GM13977 (cell line): Measurements from ENCODE around the gene TMEM45B.
"Not testable (repeated sequence)": the region's sequence is repeated elsewhere in the genome, so short reads cannot be mapped to it uniquely, and the experiment has no call there.

Source experiments
- DNase-seq: peaks from one replicate; pipeline ENCODE4 v3.0.0; 2012; ENCODE audit warnings: low spot score
- in situ Hi-C: fragments of 300-500 bp; cut with MboI; formaldehyde crosslinking; loops from one replicate; pipeline ENCODE4 v1.12.0; 2022; ENCODE audit warnings: low sequenced_read_pairs, low pct_unique_long_range_greater_than_20kb, mixed read lengths, inconsistent platforms; ENCODE audit not compliant: unreplicated experiment
- TF ChIP-seq, protein P1 (sequence below): IDR thresholded peaks from 2 replicates; pipeline ENCODE4 v1.5.1; 2012; ENCODE audit warnings: mild to moderate bottlenecking, control low read depth; ENCODE audit not compliant: insufficient read depth; ENCODE audit errors: extremely low read depth, missing control alignments

TMEM45B gene

DNA sequence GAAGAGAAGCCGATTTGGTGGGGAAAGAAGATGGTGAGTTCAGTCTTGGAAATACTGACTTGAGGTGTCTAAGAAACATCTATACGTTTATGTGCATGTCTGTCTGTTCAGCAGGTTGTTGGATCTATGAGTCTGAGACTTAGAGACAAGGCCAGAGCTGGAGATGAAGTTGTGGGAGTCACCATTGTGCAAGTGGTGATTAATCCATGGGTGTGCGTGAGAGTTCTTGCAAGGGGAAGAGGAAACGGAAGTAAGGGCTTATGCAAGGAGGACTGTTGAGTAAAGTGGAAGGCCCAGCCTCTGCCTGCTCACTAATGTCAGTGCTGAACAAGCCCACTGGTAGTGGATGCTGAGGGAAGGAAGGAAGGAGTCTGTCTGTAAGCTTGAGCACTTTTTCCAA lies 9.7 kb downstream of the TMEM45B start:
- in situ Hi-C loops, result no loop called here
- TF ChIP-seq, protein P1, sequence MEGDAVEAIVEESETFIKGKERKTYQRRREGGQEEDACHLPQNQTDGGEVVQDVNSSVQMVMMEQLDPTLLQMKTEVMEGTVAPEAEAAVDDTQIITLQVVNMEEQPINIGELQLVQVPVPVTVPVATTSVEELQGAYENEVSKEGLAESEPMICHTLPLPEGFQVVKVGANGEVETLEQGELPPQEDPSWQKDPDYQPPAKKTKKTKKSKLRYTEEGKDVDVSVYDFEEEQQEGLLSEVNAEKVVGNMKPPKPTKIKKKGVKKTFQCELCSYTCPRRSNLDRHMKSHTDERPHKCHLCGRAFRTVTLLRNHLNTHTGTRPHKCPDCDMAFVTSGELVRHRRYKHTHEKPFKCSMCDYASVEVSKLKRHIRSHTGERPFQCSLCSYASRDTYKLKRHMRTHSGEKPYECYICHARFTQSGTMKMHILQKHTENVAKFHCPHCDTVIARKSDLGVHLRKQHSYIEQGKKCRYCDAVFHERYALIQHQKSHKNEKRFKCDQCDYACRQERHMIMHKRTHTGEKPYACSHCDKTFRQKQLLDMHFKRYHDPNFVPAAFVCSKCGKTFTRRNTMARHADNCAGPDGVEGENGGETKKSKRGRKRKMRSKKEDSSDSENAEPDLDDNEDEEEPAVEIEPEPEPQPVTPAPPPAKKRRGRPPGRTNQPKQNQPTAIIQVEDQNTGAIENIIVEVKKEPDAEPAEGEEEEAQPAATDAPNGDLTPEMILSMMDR, result no peak
- DNase-seq, result no peak

DNA sequence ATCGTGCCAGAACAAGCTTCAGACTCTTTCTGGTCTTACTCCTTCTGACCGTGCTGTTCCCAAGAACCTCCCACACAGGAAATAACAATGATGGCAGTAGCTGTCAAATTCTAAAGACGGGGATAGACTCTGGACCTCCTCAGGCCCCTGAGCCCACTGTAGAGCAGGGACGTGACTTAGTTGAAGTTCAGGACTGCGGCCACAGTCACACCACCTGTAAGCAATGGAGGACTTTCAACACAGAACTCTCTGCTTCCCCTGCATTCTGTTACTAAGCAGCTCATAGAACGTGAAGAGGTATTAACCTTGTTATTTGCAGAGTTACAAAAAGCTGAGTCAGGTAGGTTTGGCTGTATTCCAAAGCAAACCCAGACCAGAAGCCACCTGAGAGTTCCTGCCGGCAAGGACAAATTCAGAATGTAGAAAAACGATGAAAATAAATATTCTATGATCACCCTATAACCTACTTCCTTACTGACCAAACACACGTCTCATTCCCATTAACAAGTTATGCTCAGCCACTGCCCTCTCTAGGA lies 12.7 kb downstream of the TMEM45B start:
- in situ Hi-C loops, result no loop called here
- TF ChIP-seq, protein P1, result no peak
- no peak for DNase-seq

DNA sequence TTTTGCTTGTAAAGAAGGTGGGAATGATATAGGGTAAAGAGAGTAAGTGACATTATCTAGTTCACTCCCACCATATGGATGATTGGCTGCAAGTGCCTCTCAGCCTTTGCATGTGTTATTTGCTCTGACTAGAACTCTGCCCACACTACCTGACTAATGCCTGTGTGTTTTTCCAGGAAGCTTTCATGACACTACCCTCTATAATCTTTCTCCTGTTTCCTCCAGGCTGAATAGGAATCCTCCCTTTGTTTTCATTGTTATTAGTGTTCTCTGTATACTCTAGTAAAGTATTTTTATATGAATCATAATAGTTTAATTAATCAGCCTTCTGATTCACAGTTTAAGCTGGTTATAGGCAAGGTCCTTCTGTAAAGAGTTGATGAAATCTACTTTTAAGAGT lies 13.8 kb downstream of the TMEM45B start:
- DNase-seq, in situ Hi-C loops: not testable (repeated sequence)

DNA sequence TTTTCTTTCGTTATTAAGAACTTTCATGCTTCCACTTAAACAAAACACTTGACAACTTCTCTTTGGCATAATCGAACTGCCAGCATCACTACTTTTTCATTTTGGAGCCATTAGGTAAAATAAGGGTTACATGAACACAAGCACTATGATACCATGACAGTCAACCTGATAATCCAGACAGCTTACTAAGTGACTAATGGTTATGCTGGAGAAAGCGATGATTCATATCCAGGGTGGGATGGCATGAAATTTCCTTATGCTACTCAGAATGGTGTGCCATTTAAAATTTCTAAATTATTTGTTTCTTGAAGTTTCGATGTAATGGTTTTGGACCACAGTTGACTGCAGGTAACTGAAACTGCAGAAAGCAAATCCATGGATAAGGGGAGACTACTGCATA lies 15.6 kb downstream of the TMEM45B start:
- in situ Hi-C loops, DNase-seq: not testable (repeated sequence)

DNA sequence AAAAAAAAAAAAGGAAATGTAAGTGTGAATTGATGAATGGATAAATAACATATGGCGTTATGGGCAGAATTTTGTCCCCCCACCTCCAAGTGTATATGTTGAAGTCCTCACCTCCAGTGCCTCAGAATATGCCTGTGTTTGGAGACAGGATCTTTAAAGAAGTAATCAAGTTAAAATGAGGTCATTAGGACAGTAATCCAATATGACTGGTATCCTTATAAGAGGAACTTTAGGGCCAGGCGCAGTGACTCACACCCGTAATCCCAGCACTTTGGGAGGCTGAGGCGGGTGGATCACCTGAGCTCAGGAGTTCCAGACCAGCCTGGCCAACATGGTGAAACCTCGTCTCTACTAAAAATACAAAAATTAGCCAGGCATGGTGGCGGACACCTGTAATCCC lies 17.6 kb downstream of the TMEM45B start:
- in situ Hi-C loops, DNase-seq: not testable (repeated sequence)

DNA sequence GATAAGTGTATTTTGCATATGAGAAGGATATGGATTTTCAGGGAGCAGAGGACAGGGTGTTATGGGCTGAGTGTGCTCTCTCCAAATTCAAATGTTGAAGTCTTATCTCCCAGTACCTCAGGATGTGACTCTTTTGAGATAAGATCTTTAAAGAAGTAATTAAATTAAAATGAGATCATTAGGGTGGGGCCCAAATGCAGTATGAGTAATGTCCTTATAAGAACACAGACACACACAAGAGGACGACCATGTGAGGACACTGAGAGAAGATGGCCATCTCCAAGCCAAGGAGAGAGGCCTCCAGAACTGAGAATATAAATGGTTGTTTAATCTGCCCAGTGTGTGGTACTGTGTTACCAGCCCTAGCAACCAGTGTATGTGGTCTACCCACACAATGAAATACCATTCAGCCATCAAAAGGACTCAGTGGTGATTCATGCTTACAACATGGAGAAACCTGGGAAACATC lies 20.8 kb downstream of the TMEM45B start:
- in situ Hi-C loops, DNase-seq: not testable (repeated sequence)

DNA sequence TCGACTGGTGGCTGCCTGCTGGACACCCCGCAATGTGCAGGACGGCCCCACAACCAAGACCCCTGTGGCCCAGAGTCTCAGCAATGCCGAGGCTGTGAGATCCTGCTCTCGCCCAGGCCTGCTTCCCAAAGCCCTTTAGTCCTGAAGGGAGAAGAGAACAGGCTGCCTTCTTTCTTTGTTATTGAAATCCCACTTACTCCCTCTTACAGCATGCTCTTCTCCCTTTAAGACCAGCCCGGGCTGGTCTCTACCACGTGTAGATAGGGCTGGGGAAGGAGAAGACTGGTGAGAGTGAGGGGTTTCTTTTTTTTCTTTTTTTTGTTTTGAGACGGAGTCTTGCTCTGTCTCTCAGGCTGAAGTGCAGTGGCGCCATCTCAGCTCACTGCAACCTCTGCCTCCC lies 21.3 kb downstream of the TMEM45B start:
- DNase-seq, result no peak
- in situ Hi-C loops, result no loop called here
- TF ChIP-seq, protein P1, result no peak

DNA sequence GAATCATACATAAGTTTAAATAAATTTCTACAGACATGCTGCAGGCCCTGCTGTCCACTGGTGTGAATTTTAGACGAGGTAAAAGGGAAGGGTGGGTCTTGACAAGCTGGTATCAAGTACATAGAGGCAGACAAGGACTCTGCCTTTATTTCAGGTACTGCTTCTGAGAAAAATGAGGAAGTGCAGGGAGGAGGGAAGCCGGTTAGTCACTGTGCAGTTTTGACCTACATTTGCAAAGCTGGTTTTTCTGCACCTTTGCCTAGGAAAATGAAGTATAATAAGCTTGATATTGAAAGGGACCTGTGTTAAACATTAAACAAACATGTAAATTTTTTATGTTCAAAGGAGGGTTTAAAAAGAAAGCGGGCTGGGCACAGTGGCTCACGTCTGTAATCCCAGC lies 24.6 kb downstream of the TMEM45B start:
- in situ Hi-C loops, result no loop called here
- no peak for DNase-seq
- TF ChIP-seq, protein P1, result no peak

DNA sequence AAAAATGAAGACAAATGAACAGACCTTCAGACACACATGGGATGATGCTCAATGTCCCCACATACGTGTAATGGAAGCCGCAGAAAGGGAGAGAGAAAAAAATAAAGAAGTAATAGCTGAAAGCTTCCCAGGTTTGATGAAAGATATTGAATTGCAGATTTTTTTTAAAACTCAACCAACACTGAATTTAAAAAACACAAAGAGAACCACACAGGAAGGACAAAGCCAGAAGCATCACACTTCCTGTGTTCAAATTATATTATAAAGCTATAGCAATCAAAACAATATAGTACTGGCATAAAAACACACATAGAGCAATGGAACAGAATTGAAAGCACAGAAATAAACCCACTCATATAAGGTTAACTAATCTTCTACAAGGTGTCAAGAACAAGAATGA lies 26.5 kb downstream of the TMEM45B start:
- DNase-seq, result no peak
- in situ Hi-C loops, result no loop called here
- TF ChIP-seq, protein P1, result no peak
